HepG2 (cell line): ENCODE results near the gene UBE2Q2. TPM values are rescaled to one million over a fixed set of nuclear protein-coding genes. Genes with fewer than 3 reads are reported as not detected.

Experiments
- AHDC1 ChIP-seq: sonication (generic); formaldehyde crosslinking; IDR thresholded peaks from 2 replicates; pipeline ENCODE4 v1.5.1; 2020; ENCODE audit warnings: mild to moderate bottlenecking, missing genetic modification reagents, borderline replicate concordance
- BRF2 ChIP-seq: sonication (generic); formaldehyde crosslinking; IDR thresholded peaks from 2 replicates; pipeline ENCODE4 v1.8.1; 2022; ENCODE audit warnings: mild to moderate bottlenecking, missing genetic modification reagents
- NFRKB ChIP-seq: fragments of 450-650 bp; IDR thresholded peaks from 2 replicates; pipeline ENCODE4 v1.6.1; 2017
- PBX2 ChIP-seq: IDR thresholded peaks from 2 replicates; pipeline ENCODE4 v1.6.1; 2016; ENCODE audit warnings: control low read depth
- SIX4 ChIP-seq: sonication (generic); formaldehyde crosslinking; IDR thresholded peaks from 2 replicates; pipeline ENCODE4 v1.4.0; 2020; ENCODE audit warnings: missing genetic modification reagents
- TCF7 ChIP-seq: sonication (generic); IDR thresholded peaks from 2 replicates; pipeline ENCODE4 v1.6.1; 2016; ENCODE audit warnings: antibody characterized with exemption, low read depth
- TFDP2 ChIP-seq: sonication (generic); formaldehyde crosslinking; IDR thresholded peaks from 2 replicates; pipeline ENCODE4 v1.4.0; 2020; ENCODE audit warnings: missing genetic modification reagents
- ZBTB49 ChIP-seq: sonication (generic); formaldehyde crosslinking; IDR thresholded peaks from 2 replicates; pipeline ENCODE4 v1.4.0; 2020; ENCODE audit warnings: missing genetic modification reagents, borderline replicate concordance
- ZNF10 ChIP-seq: sonication (generic); formaldehyde crosslinking; IDR thresholded peaks from 2 replicates; pipeline ENCODE4 v1.4.0; 2020; ENCODE audit warnings: mild to moderate bottlenecking, low read depth, missing genetic modification reagents, borderline replicate concordance
- ZNF205 ChIP-seq: IDR thresholded peaks from 2 replicates; pipeline ENCODE4 v1.6.1; 2018; ENCODE audit warnings: missing biosample characterization, missing genetic modification reagents
- ZNF253 ChIP-seq: sonication (generic); formaldehyde crosslinking; IDR thresholded peaks from 2 replicates; pipeline ENCODE4 v1.8.0; 2022; ENCODE audit warnings: mild to moderate bottlenecking, missing genetic modification reagents, borderline replicate concordance
- ZNF570 ChIP-seq: sonication (generic); formaldehyde crosslinking; IDR thresholded peaks from 2 replicates; pipeline ENCODE4 v1.4.0; 2020; ENCODE audit warnings: mild to moderate bottlenecking, missing genetic modification reagents, borderline replicate concordance
- ZNF614 ChIP-seq: IDR thresholded peaks from 2 replicates; pipeline ENCODE4 v1.6.1; 2018; ENCODE audit warnings: missing biosample characterization, missing genetic modification reagents, inconsistent platforms, borderline replicate concordance
- ZNF784 ChIP-seq: sonication (generic); formaldehyde crosslinking; IDR thresholded peaks from 2 replicates; pipeline ENCODE4 v1.5.1; 2020; ENCODE audit warnings: missing genetic modification reagents, mild to moderate bottlenecking, borderline replicate concordance
- ZNF879 ChIP-seq: sonication (generic); formaldehyde crosslinking; IDR thresholded peaks from 2 replicates; pipeline ENCODE4 v1.8.1; 2023; ENCODE audit warnings: missing genetic modification reagents
- polyA plus RNA-seq, 8 experiments: library from polyadenylated mRNA; depleted of rRNA in 3 of 8; stranded (reverse) in 7 of 8; unstranded in 1 of 8; fragments of >200 nt; fragmentation: Illumina TruSeq in 4 of 8; extraction: Trizol in 4 of 8; gene quantifications; 2 replicates each; pipeline versions ENCODE4 v1.2.1 to v1.2.3, GENCODE V29; 2011 to 2016; ENCODE audit warnings: low read depth in 4 of 8, missing spikeins in 1 of 8, mixed read lengths in 1 of 8; ENCODE audit not compliant: insufficient read depth in 1 of 8
- total RNA-seq, 5 experiments: library from RNA; depleted of rRNA; stranded (reverse); fragments of >200 nt; fragmentation: Illumina TruSeq; extraction: Trizol; gene quantifications; 2 replicates each; pipeline ENCODE4 v1.2.3, GENCODE V29; 2016; ENCODE audit warnings: low read depth in 1 of 5

Gene UBE2Q2
- total and polyA plus RNA-seq, 2 of the 13 experiments (the other 11 are each of a cell fraction or from before 2014, with no cell fraction given), result 10.6 to 20.4 TPM

- TF ChIP-seq ZNF784 (CRISPR knock-in tag) (peak; percentile 38; the same call in 1 of the 2 replicates), ZNF10 (CRISPR knock-in tag) (no peak), ZNF253 (CRISPR knock-in tag) (0 out of 2 replicates have a peak, but pooled peaks have one; percentile 47), AHDC1 (CRISPR knock-in tag) (no peak), NFRKB (no peak), TFDP2 (CRISPR knock-in tag) (peak; percentile 70; the same call in 1 of the 2 replicates), ZNF614 (CRISPR knock-in tag) (no peak), BRF2 (no peak), PBX2 (CRISPR knock-in tag) (no peak), ZNF570 (CRISPR knock-in tag) (no peak), ZNF879 (no peak), TCF7 (peak; percentile 25; the same call in 1 of the 2 replicates), ZBTB49 (CRISPR knock-in tag) (no peak), ZNF205 (CRISPR knock-in tag) (no peak), SIX4 (CRISPR knock-in tag) (peak; percentile 55; the same call in 1 of the 2 replicates)
Observed at GRCh38 chr15:75842722-75843677, at the start of gene UBE2Q2 (continued).
